Gastroesophageal sphincter (tissue), 3 donors: ENCODE measurements around the gene C5orf58.

Experiments
- POLR2A ChIP-seq, 2 donors: fragments of 450-650 bp; IDR thresholded peaks; one replicate each; pipeline ENCODE4 v1.6.1; 2017; ENCODE audit warnings: antibody characterized with exemption in 2 of 2, mild to moderate bottlenecking in 2 of 2, moderate library complexity in 1 of 2
- POLR2AphosphoS5 ChIP-seq: sonication (generic); formaldehyde crosslinking; IDR thresholded peaks from one replicate; pipeline ENCODE4 v1.6.1; 2017; ENCODE audit warnings: antibody characterized with exemption
- TF ChIP-seq, protein P1 (sequence below), 4 experiments: fragments of 200-600 bp in 2 of 4; fragments of 450-650 bp in 2 of 4; sonication (generic) in 1 of 4; IDR thresholded peaks; one replicate each; pipeline ENCODE4 v1.5.1; 2017 to 2019; ENCODE audit warnings: antibody characterized with exemption in 4 of 4, mild to moderate bottlenecking in 2 of 4, moderate library complexity in 2 of 4

DNA sequence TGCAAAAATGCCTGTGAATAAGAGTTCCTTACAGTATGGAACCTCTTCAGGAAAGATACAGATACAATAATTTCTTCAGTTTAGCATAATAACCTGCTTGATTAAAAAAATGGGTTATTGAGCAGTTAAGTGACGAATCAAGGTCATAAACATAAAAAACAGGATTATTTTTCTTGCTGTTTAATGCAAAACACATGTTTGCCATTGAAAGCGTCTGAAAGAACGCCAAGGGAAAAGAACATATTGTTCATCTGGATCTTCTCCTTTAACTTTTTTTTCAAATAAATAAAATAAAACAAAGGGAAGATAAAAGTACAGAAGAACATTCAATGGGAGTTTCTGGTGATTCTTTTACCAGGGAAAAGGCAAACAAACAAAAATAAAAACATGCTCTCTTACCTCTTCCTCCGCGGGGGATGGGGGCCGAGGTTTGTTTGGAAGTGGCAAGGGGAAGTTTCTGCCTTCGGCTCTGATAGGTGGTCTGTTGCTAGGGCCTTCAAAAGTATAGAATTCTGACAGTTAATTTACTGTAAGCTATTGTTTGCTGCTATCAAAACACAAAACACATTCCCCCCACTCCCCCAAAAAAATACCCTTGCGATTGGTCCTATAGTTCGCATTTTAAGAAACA lies 20.1 kb downstream of the C5orf58 start:
- TF ChIP-seq, protein P1, sequence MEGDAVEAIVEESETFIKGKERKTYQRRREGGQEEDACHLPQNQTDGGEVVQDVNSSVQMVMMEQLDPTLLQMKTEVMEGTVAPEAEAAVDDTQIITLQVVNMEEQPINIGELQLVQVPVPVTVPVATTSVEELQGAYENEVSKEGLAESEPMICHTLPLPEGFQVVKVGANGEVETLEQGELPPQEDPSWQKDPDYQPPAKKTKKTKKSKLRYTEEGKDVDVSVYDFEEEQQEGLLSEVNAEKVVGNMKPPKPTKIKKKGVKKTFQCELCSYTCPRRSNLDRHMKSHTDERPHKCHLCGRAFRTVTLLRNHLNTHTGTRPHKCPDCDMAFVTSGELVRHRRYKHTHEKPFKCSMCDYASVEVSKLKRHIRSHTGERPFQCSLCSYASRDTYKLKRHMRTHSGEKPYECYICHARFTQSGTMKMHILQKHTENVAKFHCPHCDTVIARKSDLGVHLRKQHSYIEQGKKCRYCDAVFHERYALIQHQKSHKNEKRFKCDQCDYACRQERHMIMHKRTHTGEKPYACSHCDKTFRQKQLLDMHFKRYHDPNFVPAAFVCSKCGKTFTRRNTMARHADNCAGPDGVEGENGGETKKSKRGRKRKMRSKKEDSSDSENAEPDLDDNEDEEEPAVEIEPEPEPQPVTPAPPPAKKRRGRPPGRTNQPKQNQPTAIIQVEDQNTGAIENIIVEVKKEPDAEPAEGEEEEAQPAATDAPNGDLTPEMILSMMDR (IDR thresholded peaks at IDR 0.05) = no peak
- TF ChIP-seq POLR2A (IDR thresholded peaks at IDR 0.05) (no peak), POLR2AphosphoS5 (no peak)
